Erythroblast (primary cell): ENCODE measurements around the gene OR4E1.
"Not testable (repeated sequence)": the region's sequence is repeated elsewhere in the genome, so short reads cannot be mapped to it uniquely, and the experiment has no call there.

Experiments
- DNase-seq, 2 experiments: peaks; one replicate each; lab custom pipeline; 2025; lab: John Stamatoyannopoulos, UW
- GATA1 ChIP-seq: IDR thresholded peaks from 2 replicates; pipeline ENCODE4 v1.6.1; 2011; ENCODE audit warnings: low read depth, mild to moderate bottlenecking, control low read depth, low read length, moderate library complexity
- POLR2A ChIP-seq: IDR thresholded peaks from 2 replicates; pipeline ENCODE4 v1.6.1; 2011; ENCODE audit warnings: mild to moderate bottlenecking, low read length

Gene OR4E1

DNA sequence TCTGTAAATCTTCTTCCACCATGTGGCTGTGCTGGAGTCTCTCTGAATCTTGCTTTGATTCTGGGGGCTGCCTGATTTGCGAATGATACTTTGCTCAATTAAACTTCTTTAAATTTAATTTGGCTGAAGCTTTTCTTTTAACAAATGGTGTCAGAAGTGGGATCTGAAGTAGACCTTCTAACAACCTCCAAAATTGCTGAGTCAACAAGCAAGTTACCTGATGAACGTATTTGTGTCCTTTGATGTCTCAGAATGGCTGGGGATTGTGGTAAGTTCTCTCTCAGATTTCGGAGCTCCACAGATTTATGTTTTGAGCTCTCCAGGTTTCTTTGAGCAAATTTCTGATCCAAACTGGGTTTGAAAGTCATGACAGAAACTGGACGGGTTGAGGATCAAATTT is 1.9 kb upstream of the OR4E1 start:
- TF ChIP-seq GATA1 = no peak
- TF ChIP-seq POLR2A = no peak
- DNase-seq = no peak

DNA sequence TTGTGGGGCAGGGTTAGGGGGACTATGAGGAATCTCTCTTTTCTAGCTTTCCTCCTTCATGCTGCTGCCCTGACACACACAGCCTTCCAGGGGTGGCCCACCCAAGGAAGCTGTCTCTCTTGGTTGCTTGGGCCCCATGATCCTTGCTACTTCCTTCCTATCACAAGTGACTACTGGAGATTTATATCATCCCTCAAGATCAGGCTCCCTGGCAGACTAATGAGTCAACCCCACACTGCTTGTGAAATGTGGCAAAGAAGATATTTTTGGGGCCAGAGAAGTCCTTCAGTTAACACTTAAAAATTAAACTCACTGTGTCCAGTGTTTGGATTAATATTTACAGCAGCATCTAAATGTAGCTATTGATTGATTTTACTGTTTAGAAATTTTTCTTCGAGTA is 1.5 kb downstream of the OR4E1 start:
- no peak for DNase-seq
- no peak for TF ChIP-seq GATA1
- TF ChIP-seq POLR2A = no peak

DNA sequence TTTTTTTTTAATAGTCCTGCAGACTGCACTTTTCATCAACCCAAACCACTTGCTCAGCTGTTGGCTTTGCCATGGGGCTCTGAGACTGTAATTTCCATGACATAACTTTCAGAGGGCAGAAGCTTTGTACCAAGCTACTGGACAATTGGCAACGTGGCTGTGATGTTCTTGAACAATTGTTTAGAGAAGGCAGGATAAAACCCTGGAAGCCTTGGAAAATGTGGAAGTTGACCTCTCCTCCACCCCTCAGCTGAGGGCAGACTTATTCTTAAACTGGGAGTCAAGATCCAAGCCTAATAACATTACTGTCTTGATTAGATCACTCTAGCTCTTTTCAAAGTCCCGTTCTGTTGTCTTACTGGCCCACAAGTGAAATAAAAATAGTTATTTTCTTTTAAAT is 2.2 kb downstream of the OR4E1 start:
- no peak for DNase-seq
- no peak for TF ChIP-seq POLR2A
- no peak for TF ChIP-seq GATA1

DNA sequence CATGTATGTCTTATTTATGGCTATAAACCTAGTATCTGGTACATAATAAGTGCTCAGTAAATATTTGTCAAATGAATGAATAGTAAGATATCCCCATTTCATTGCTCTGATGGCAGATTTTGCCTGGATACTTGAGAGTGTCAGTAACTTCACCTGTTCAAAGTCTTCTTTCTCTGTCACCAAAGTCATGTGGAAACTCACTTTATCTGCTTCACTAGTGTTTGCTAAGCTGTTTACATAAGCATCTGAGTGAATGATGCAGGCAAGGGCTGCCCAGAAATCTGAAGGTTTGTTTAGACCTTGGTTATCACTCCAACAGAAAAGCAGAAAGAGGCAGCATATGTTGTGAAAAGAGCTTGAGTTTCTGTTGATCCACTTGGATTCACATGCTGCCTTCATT is 4.3 kb downstream of the OR4E1 start:
- no peak for DNase-seq

DNA sequence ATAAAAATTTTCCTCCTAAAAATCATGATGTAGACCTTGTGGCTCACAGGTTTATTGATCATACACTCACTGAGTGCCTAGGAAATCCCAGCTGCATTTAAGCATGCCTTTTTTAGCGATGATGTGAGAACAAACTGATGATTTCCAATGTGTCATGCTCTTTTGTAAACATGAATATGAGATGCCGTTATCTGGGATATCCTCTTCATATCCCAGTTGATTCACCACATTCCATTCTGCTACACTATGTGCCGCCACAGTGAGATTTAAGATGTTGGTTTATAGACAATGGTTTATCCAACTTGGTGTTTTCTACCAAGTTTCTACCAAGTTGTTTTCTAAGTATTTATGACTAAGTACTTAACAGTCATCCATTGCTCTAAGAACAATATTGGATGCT is 5.2 kb downstream of the OR4E1 start:
- TF ChIP-seq GATA1 (no peak), POLR2A (no peak)
- DNase-seq = no peak

More for the DNA sequence above, 4.3 kb downstream of the OR4E1 start:
- TF ChIP-seq POLR2A = no peak
- TF ChIP-seq GATA1 = no peak

DNA sequence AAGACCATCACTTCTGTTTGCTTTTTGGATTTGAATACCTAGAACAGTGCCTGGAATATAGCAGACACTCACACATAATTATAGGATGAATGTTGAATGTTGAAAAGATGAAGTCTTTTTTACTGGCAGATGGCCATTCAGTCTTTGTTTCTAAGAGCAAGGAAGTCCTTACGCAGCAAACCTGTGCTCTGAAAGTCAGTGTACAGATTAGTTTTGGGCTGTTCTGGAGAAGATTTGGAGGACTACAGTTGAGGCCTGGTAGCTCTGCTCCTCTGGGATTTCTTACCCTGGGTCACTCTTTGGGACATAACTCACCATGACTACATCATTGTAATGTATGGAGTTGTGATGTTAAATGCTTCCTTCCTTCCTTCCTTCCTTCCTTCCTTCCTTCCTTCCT is 16.6 kb downstream of the OR4E1 start:
- TF ChIP-seq GATA1 (no peak), POLR2A (no peak)
- no peak for DNase-seq

DNA sequence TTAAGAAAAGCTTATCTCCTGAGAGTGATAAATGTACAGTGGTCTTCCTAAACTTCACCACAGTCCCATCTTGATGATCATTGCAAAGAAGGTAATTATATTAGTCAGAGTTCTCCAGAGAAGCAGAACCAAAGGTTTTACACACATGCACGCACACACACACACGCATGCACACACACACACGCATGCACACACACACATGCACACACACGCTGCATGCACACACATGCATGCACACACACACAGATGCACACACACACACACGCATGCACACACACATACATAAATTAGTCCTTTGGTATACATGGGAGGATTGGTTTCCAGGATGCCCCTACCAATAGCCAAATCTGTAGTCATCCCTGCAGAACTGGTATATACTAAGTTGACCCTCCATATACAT is 19.4 kb downstream of the OR4E1 start:
- DNase-seq = no peak
- no peak for TF ChIP-seq GATA1
- TF ChIP-seq POLR2A = no peak

DNA sequence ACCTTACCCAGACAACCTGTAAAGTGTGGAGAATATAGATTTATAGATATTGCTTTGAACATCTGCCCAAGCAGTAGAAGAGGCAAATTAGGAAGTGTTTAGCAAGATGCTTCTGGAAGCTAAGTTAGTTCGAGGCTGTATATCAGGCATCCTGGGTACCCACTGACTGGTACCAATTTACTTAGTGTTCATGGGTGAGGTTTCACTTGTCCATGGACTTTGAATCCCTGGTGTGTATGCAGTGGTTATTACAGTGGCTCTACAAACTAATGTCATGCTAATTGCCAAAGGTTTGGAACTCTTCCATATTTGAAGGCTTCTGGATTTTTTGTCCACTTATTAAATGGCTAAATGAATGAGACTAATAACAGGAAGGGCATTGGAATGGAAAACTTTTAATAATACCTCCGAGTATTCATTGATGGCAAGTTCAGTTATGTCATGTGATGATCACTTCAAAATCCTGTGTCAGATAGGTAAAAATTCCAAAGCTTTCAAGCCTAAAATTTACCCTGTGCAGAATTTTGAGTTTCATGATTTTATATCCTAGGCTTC is 20.2 kb downstream of the OR4E1 start, which contains the start of gene OR4E2:
TSS of gene OR4E2 (plus strand) at position 505 of the 555 bp plus-strand sequence. CDS start 11,248 bp downstream, outside the sequence.
- TF ChIP-seq POLR2A (no peak), GATA1 (no peak)
- DNase-seq = no peak

DNA sequence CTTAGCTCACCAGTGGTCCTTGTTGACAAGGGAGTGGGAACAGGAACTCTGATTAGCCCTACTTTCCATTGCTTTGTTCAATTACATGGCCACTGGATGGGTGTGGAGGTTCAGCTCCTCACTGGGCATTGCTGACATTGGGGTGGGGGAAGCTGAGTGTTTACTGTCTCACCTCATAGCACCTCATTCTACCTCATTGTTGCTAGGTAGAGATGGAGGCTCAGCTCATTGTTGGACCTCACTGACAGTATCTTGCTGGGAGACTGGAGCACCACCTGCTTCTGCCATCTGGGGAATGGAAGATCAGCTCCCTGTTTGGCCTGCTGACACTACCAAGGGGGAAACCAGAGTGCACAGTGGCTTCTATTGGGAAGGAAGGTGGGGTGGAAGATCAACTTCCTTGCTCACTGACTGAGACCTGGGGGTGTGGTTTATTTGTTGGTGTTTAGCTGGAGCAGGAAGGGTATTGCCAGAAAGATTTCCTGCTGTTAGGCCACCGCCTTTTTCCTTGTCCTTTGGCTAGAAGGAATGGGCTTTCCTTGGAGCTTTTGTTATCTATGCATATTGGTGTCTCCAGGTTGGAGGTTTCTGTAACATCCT is 21.3 kb downstream of the OR4E1 start:
- no peak for DNase-seq
- TF ChIP-seq POLR2A (no peak), GATA1 (no peak)

DNA sequence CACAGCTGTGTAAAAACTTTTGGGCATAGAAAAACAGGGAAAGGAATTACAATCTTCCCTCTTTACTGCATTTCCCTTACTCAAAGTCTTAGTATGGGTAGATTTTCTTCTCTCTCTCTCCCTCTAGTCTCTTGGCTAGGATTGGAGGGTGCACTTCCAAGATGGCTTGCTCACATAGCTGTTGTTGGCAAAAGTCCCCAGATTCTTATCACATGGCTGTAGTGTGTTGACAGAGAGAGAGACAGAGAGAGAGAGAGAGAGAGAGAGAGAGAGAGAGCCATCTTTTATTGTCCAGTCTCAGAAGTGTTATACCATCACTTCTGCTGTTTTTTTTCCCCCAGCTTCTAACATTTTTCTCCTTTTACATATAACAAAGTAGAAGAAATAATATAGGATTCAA is 26.2 kb downstream of the OR4E1 start:
- TF ChIP-seq POLR2A = no peak
- DNase-seq = no peak

DNA sequence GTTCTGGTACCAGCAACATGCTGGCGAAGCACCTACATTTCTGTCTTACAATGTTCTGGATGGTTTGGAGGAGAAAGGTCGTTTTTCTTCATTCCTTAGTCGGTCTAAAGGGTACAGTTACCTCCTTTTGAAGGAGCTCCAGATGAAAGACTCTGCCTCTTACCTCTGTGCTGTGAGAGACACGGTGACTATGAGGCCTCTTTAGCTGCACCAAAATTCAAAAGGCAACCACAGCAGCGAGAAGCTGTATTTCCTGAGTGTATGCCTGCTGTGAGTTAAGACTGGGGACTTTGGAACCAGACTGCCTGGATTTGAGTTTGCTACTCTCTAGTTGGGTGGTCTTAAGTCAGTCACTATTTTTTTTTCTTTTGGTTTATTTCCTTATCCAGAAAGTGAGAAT is 30.2 kb downstream of the OR4E1 start:
- no peak for DNase-seq

DNA sequence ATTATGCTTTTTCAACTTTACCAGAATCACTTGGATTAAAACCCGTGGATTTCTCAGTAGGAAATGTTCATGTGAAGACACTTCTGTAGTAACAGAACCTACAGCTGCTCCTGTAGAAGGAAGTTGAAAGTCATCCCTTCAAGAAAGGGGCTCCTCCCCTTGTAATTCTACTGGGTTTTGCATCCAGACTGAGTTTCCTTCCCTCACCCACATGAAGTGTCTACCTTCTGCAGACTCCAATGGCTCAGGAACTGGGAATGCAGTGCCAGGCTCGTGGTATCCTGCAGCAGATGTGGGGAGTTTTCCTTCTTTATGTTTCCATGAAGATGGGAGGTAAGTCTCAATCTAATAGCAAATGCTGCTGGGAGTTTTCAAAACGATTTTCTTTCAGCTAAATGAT is 30.9 kb downstream of the OR4E1 start:
- TF ChIP-seq POLR2A (no peak), GATA1 (no peak)
- no peak for DNase-seq

More for the DNA sequence above, 30.2 kb downstream of the OR4E1 start:
- no peak for TF ChIP-seq GATA1
- no peak for TF ChIP-seq POLR2A

DNA sequence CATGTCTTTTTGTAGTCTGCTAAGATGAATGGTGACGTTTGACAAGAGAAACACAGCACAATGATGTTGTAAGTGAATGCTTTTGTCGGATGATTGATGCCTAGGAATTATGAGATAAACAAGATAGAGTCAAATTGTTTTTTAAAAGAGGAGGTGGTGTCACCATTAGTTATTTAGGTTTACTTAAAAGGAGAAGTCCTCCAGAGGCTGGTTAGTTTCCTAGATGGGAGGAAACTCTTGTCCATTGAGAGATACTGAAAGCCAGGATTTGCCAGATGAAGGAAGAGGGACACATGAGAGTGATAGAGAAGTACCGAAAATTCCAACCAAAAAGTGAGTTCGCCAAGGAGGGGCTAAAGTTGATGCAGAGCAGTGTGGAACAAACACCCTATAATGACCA is 38.8 kb downstream of the OR4E1 start, which contains the start of gene OR10G2:
TSS of gene OR10G2 (minus strand) at position 101 of the 400 bp plus-strand sequence. CDS start at position 3, 98 bp downstream.
- no peak for DNase-seq
- no peak for TF ChIP-seq GATA1
- no peak for TF ChIP-seq POLR2A

DNA sequence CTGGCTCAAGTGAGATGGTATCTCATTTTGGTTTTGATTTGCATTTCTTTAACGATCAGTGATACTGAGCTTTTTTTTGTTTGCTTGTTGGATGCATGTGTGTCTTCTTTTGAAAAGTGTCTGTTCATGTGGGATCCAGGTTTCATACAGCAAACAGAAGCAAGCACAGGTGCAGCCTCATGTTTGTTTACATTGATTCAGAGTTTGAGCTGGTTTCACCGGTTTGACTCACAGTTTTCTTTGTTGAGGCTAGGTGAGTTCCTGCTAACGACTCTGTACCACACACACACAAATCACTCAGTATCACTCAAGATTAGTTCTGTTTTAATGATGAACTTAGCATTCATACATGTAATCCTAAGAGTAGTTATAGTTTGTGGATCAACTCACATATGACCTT is 42.5 kb downstream of the OR4E1 start:
- TF ChIP-seq POLR2A (no peak), GATA1 (no peak)
- no peak for DNase-seq

DNA sequence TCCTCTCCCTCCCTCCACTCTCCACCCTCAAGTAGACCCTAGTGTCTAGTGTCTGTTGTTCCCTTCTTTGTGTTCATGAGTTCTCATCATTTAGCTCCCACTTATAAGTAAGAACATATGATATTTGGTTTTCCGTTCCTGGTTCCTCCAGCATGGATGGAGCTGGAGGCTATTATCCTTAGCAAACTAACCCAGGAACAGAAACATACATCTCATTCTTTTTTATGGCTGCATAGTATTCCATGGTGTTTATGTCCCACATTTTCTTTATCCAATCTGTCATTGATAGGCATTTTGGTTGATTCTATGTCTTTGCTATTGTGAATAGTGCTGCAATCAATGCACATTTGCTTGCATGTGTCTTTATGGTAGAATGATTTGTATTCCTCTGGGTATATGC is 43.1 kb downstream of the OR4E1 start:
- DNase-seq = not testable (repeated sequence)

DNA sequence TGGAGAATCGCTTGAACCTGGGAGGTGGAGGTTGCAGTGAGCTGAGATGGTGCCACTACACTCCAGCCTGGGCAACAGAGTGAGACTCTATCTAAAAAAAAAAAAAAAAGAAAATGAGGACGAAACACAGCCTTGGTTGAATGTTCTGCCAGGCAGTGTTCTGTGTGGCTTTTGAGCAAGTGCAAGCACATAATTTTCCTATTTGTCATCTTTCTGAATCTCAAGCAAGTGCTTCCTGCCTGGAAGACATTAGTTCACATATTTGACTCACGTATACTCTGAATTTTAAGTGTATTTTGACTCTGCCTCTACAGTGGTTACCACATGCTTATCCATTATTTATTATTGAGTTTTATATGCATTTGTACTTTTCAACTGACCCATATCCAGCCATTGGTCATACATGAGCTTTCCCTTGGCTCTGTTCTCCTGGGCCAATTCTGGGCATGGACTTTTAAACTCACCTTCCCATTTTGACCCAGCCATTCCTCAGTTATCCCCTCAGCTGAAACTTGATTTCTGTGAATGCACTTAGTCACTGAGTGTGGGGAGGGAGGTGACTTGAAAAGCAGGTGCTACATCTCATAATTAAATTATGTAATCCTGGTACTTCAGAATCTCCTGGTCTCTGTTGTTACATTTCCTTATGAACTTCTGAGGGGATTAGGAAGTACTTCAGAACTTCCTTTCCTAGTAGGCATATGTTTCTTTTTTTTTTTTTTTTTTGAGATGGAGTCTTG is 47.0 kb downstream of the OR4E1 start:
- TF ChIP-seq GATA1 = no peak
- TF ChIP-seq POLR2A = no peak
- no peak for DNase-seq
